SU-DHL-6 (cell line): ENCODE results near the gene FARS2.
A peak's percentile ranks its signal among the peaks of the same experiment; 100 is the strongest.

Source experiments
- H2AFZ ChIP-seq: fragments of 200-600 bp; sonication (generic); 2 replicates; pipeline ENCODE4 v1.6.1; 2014; ENCODE audit warnings: low read depth, mild to moderate bottlenecking, moderate library complexity, mixed read lengths, antibody characterized with exemption, low read length; ENCODE audit not compliant: severe bottlenecking
- H3F3A ChIP-seq: fragments of 200-600 bp; shearing (Covaris generic); 2 replicates; pipeline ENCODE4 v1.6.0; 2016; ENCODE audit warnings: antibody characterized with exemption, mild to moderate bottlenecking; ENCODE audit not compliant: insufficient read depth
- H3K27ac ChIP-seq: fragments of 200-600 bp; sonication (generic); 2 replicates; pipeline ENCODE4 v1.5.1; 2016; ENCODE audit warnings: low read depth, mild to moderate bottlenecking, low read length, moderate library complexity, mixed read lengths
- H3K27me3 ChIP-seq: fragments of 200-600 bp; sonication (generic), shearing (Covaris generic); 2 replicates; pipeline ENCODE4 v1.6.0; 2014; ENCODE audit warnings: mild to moderate bottlenecking, low read length
- H3K36me3 ChIP-seq: fragments of 200-600 bp; sonication (generic); 2 replicates; pipeline ENCODE4 v1.6.1; 2014; ENCODE audit warnings: mild to moderate bottlenecking, low read length, mixed read lengths
- H3K4me2 ChIP-seq: fragments of 300-600, 200-600 bp; shearing (Covaris generic), sonication (generic); 2 replicates; pipeline ENCODE4 v1.6.0; 2014; ENCODE audit warnings: low read length, low read depth, mild to moderate bottlenecking; ENCODE audit not compliant: poor library complexity, severe bottlenecking
- H3K4me3 ChIP-seq: fragments of 200-600 bp; sonication (generic); 2 replicates; pipeline ENCODE4 v1.5.1; 2014; ENCODE audit warnings: antibody characterized with exemption, low read length, mild to moderate bottlenecking, mixed read lengths; ENCODE audit not compliant: insufficient read depth, poor library complexity, severe bottlenecking
- H3K79me2 ChIP-seq: fragments of 200-600 bp; sonication (generic); 2 replicates; pipeline ENCODE4 v1.6.1; 2014; ENCODE audit warnings: mild to moderate bottlenecking, low read length, moderate library complexity; ENCODE audit not compliant: insufficient read depth
- H3K9ac ChIP-seq: fragments of 200-600 bp; sonication (generic); 2 replicates; pipeline ENCODE4 v1.7.0; 2014; ENCODE audit warnings: mild to moderate bottlenecking, low read length
- H3K9me2 ChIP-seq: fragments of 200-600 bp; sonication (generic); replicated peaks from 2 replicates; pipeline ENCODE4 v1.6.1; 2014; ENCODE audit warnings: low read length; ENCODE audit not compliant: insufficient read depth
- H3K9me3 ChIP-seq: fragments of 200-600 bp; sonication (generic); 2 replicates; pipeline ENCODE4 v1.6.1; 2014; ENCODE audit warnings: low read length, mixed read lengths; ENCODE audit not compliant: insufficient read depth
- H4K20me1 ChIP-seq: fragments of 200-600 bp; sonication (generic); 2 replicates; pipeline ENCODE4 v1.6.1; 2014; ENCODE audit warnings: low read depth, mild to moderate bottlenecking, antibody characterized with exemption, low read length, moderate library complexity, mixed read lengths
- CTCF ChIP-seq: fragments of 200-600 bp; sonication (generic); IDR thresholded peaks from one replicate; pipeline ENCODE4 v1.5.1; 2017; ENCODE audit warnings: antibody characterized with exemption, mild to moderate bottlenecking, low read length, moderate library complexity; ENCODE audit not compliant: insufficient read depth, poor library complexity, severe bottlenecking
- EZH2phosphoT487 ChIP-seq: fragments of 200-600 bp; sonication (generic), shearing (Covaris generic); conservative IDR thresholded peaks from 2 replicates; pipeline ENCODE4 v1.6.1; 2018; ENCODE audit warnings: mild to moderate bottlenecking, antibody characterized with exemption, low read length, moderate library complexity, mixed read lengths

The FARS2 gene

DNA sequence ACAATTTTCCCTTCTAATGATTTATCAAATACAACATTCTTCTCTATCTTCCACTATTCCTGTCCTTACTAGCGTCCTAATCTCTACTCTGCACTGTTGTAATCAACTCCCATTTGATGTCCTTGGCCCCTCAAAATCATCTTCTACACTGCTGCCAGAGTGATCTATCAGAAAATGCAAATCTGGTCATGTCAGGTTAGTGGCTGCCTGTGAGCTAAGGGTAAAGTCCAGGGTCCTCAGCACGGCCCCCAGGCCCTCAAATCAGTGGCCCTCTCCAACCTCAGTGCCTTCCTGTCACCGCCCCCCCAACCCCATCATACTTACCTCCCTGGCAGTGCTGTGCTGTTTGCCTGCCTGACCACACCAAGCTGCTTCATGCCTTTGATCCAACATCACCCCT, 4.4 kb upstream of the FARS2 start:
- H3K9me3 ChIP-seq, result no peaks in the 10 kb centered on the region
- no peak overlapping the region for H3K9ac ChIP-seq
- H3K27ac ChIP-seq, result no peak overlapping the region
- no peak overlapping the region for H2AFZ ChIP-seq
- H3K4me2 ChIP-seq, result no peak overlapping the region
- H3K27me3 ChIP-seq, result no peaks in the 10 kb centered on the region
- TF ChIP-seq EZH2phosphoT487 (no peak), CTCF (no peak)
- H3K36me3 ChIP-seq, result peaks cover 12% of the 10 kb centered on the region
- H3K9me2 ChIP-seq, result no peaks in the 10 kb centered on the region
- no peaks in the 10 kb centered on the region for H4K20me1 ChIP-seq
- no peak overlapping the region for H3K4me3 ChIP-seq
- H3F3A ChIP-seq, result peaks cover 5% of the 10 kb centered on the region
- H3K79me2 ChIP-seq, result peaks cover 54% of the 10 kb centered on the region

- H3K79me2 ChIP-seq, result peaks cover 59% of the 10 kb centered on the region
- H3K4me2 ChIP-seq, result no peak overlapping the region
- H3K4me3 ChIP-seq, result no peak overlapping the region
- peaks cover 5% of the 10 kb centered on the region for H3F3A ChIP-seq
- no peaks in the 10 kb centered on the region for H4K20me1 ChIP-seq
- no peaks in the 10 kb centered on the region for H3K9me2 ChIP-seq
- TF ChIP-seq EZH2phosphoT487, result no peak
- no peak for TF ChIP-seq CTCF
- H3K27ac ChIP-seq, result no peak overlapping the region
- no peak overlapping the region for H3K9ac ChIP-seq
- no peaks in the 10 kb centered on the region for H3K27me3 ChIP-seq
- no peaks in the 10 kb centered on the region for H3K9me3 ChIP-seq
- H3K36me3 ChIP-seq, result peaks cover 12% of the 10 kb centered on the region
- no peak overlapping the region for H2AFZ ChIP-seq
Observed at GRCh38 chr6:5257400-5257799, 3.9 kb upstream of the FARS2 start.

DNA sequence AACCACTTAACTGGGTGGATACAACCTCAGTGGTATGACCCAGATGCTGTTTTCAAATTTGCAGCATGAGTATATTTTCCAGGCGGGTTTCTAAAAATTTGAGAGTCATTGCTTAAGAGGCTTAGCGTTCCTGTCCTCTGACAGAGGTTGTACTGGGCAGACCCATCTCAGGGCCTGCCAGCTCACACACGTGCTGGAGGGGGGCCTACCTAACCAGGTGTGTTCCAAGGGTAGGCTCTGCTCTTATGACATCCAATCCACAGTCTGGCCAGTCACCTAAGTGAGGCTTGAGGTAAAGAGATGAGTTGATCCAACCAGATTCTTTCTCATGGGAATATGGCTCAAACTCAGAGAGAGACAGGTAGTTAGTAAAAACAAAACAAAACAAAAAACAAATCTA, 1.9 kb upstream of the FARS2 start:
- TF ChIP-seq CTCF, result no peak
- no peak for TF ChIP-seq EZH2phosphoT487
- no peak overlapping the region for H2AFZ ChIP-seq
- H3K9ac ChIP-seq, result peak overlapping the region; percentile 73
- no peaks in the 10 kb centered on the region for H3K9me2 ChIP-seq
- peaks cover 9% of the 10 kb centered on the region; the same call in 1 of the 2 replicates for H3K36me3 ChIP-seq
- no peak overlapping the region for H3K27ac ChIP-seq
- H3F3A ChIP-seq, result peaks cover 5% of the 10 kb centered on the region
- no peaks in the 10 kb centered on the region for H3K27me3 ChIP-seq
- H3K4me3 ChIP-seq, result peak overlapping the region; percentile 83
- H3K4me2 ChIP-seq, result peak overlapping the region; percentile 71
- no peaks in the 10 kb centered on the region for H3K9me3 ChIP-seq
- peaks cover 67% of the 10 kb centered on the region for H3K79me2 ChIP-seq
- H4K20me1 ChIP-seq, result no peaks in the 10 kb centered on the region
